Ovary (tissue), 9 donors: ENCODE measurements around the gene HOXB3. TPM values are rescaled to one million over a fixed set of nuclear protein-coding genes. Genes with fewer than 3 reads are reported as not detected.

Experiments used
- DNase-seq, 5 donors: peaks; one replicate each; pipeline ENCODE4 v3.0.0-alpha.2; 2019 to 2020
- H3K27ac ChIP-seq, 2 donors: fragments of 200-600 bp; one replicate each; pipeline versions ENCODE4 v1.5.1 to v1.8.0; 2019 to 2022
- H3K27me3 ChIP-seq: fragments of 200-600 bp; one replicate; pipeline ENCODE4 v1.8.0; 2022
- H3K36me3 ChIP-seq: fragments of 200-600 bp; sonication (generic); one replicate; pipeline ENCODE4 v1.5.1; 2019
- H3K4me1 ChIP-seq: one replicate; pipeline ENCODE4 v1.8.1; 2013; ENCODE audit warnings: mild to moderate bottlenecking, moderate library complexity; ENCODE audit not compliant: insufficient read depth
- H3K4me3 ChIP-seq: fragments of 200-600 bp; sonication (generic); one replicate; pipeline ENCODE4 v1.5.1; 2017
- H3K9me3 ChIP-seq, 2 donors: fragments of 200-600 bp in 1 of 2; sonication (generic) in 1 of 2; one replicate each; pipeline versions ENCODE4 v1.5.1 to v1.8.1; 2013 to 2019; ENCODE audit warnings: mild to moderate bottlenecking in 1 of 2, moderate library complexity in 1 of 2
- EP300 ChIP-seq: sonication (generic); formaldehyde crosslinking; IDR thresholded peaks from one replicate; pipeline ENCODE4 v1.6.1; 2017; ENCODE audit warnings: antibody characterized with exemption
- POLR2A ChIP-seq: fragments of 450-650 bp; IDR thresholded peaks from one replicate; pipeline ENCODE4 v1.6.1; 2017; ENCODE audit warnings: antibody characterized with exemption, mild to moderate bottlenecking, moderate library complexity
- WGBS, 3 donors: extraction: QIAGEN DNeasy Blood & Tissue Kit in 1 of 3; methylation state at CpG; one replicate each; pipeline versions ENCODE4 v1.1.5 to v1.1.7; 2013 to 2017; 5-methylcytosine and 5-hydroxymethylcytosine counted together
- intact Hi-C, 4 donors: fragments of 100-400 bp; cut with DNase I; formaldehyde crosslinking; loops; one replicate each; pipeline versions ENCODE4 v1.11.0 to v1.15.1; 2022 to 2023
- polyA plus RNA-seq, 2 donors: library from polyadenylated mRNA; stranded (reverse); fragments of 200-250 nt in 1 of 2; fragments of 350-450 nt in 1 of 2; fragmentation: Illumina TruSeq in 1 of 2; extraction: RNeasy Lipid Tissue Mini Kit (QIAGEN cat#74804) in 1 of 2; gene quantifications; one replicate each; pipeline ENCODE4 v1.2.3, GENCODE V29; 2013 to 2014
- total RNA-seq, 7 donors: library from RNA; depleted of rRNA in 2 of 7; stranded (reverse); fragments of >200 nt in 2 of 7; fragmentation: NEBNext Ultra II Directional in 3 of 7; extraction: Animal tissue kit (Norgen Biotek cat#: 25700) in 3 of 7; gene quantifications; one replicate each; pipeline versions ENCODE4 v1.1.0 to v1.2.4, GENCODE V29; 2016 to 2023
- TF ChIP-seq, protein P1 (sequence below), 3 donors: fragments of 450-650 bp in 2 of 3; fragments of 200-600 bp in 1 of 3; IDR thresholded peaks; one replicate each; pipeline versions ENCODE4 v1.5.1 to v1.8.0; 2016 to 2022; ENCODE audit warnings: antibody characterized with exemption in 3 of 3, mild to moderate bottlenecking in 1 of 3
- donor health status: DM: no; HTN: no; CAD: no; lungs with moderate emphysema.
- donor health status: DM: no; HTN: no; CAD: no.
- donor health status: Bipolar disorder and iron deficiency.
- donor health status: DM: yes; HTN: yes; CAD: no.
- donor health status: DM: no; HTN: no; CAD: no.
- donor health status: DM: yes; HTN: yes; CAD: no.

HOXB3 gene
- total and polyA plus RNA-seq, 9 donors = 0.43 to 10.7 (median 2.7) TPM

DNA sequence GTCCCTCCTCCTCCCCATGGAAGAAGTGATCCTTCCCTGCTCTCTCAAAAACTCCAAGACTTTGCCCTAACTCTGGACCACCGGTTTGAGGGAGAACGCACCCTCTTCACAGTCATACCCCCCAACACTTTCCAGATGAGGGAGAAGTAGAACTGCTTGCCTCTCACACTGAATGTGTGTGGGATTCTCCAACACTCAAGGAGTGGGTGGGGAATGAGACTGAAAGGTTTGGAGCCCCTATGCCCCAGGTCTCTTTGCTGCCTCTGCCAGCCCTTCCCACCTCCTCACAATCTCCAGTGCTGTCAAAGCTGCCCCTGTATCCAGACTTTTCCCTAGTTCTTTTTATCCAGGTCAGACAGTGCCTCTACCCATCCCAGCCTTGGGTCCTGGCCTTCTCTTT is 23.3 kb downstream of the HOXB3 start:
- H3K36me3 ChIP-seq = no peaks in the 10 kb centered on the region
- H3K4me3 ChIP-seq = no peak overlapping the region
- no peak overlapping the region for H3K27ac ChIP-seq
- no peaks in the 10 kb centered on the region for H3K27me3 ChIP-seq
- intact Hi-C loops = no loop called here
- WGBS, 3 donors = 46 to 60% (median 50%) methylated on average over 2 of the region's 2 CpGs
- DNase-seq = no peak
- no peak for TF ChIP-seq EP300
- TF ChIP-seq, protein P1, sequence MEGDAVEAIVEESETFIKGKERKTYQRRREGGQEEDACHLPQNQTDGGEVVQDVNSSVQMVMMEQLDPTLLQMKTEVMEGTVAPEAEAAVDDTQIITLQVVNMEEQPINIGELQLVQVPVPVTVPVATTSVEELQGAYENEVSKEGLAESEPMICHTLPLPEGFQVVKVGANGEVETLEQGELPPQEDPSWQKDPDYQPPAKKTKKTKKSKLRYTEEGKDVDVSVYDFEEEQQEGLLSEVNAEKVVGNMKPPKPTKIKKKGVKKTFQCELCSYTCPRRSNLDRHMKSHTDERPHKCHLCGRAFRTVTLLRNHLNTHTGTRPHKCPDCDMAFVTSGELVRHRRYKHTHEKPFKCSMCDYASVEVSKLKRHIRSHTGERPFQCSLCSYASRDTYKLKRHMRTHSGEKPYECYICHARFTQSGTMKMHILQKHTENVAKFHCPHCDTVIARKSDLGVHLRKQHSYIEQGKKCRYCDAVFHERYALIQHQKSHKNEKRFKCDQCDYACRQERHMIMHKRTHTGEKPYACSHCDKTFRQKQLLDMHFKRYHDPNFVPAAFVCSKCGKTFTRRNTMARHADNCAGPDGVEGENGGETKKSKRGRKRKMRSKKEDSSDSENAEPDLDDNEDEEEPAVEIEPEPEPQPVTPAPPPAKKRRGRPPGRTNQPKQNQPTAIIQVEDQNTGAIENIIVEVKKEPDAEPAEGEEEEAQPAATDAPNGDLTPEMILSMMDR (IDR thresholded peaks at IDR 0.05) = no peak
- no peak for TF ChIP-seq POLR2A
- H3K9me3 ChIP-seq = no peaks in the 10 kb centered on the region
- H3K4me1 ChIP-seq = no peaks in the 10 kb centered on the region

DNA sequence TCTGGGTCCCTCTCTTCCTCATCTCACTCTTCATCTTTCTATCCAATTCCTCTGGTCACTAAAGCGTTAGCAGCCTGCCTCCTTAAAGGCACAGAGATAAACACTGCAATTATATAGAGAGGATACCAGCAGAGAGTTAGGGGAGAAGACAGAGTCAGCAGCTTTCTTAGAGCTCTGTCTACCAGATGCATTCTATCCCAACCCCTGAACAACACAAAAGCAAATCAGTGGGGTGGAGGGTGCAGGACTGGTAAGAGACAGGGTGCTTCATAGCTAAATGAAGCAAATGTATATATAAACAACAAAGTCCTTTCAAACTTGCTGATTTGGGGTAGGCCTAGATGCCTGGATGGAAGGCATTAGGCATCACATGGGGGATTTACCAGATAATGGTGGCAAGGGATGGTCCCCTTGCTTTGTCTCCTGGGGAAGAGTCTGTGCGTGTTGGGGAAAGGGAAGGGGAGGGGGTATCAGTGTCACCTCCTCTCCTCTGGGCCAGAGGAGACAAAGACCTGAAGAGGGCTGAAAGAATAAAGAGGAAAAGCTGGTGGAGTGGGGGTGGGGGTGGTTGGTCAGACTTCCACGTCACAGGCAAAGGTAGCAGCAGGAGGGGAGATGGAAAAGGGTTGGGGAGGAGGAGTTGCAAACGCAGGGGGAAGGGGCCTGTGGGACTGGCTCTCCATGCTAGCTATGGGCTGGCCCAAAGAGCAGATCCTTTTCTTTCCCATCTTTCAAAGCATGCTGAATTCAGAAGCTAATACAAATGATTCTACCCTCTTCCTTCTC is 23.9 kb downstream of the HOXB3 start:
- TF ChIP-seq EP300 (no peak), POLR2A (no peak)
- TF ChIP-seq, protein P1 (IDR thresholded peaks at IDR 0.05) = no peak
- WGBS, 3 donors = 47 to 79% (median 60%) methylated on average over 4 of the region's 4 CpGs
- no peaks in the 10 kb centered on the region for H3K4me1 ChIP-seq
- no peaks in the 10 kb centered on the region for H3K27me3 ChIP-seq
- no peaks in the 10 kb centered on the region for H3K9me3 ChIP-seq
- intact Hi-C loops = no loop called here
- no peaks in the 10 kb centered on the region for H3K36me3 ChIP-seq
- DNase-seq = no peak
- no peak overlapping the region for H3K4me3 ChIP-seq
- H3K27ac ChIP-seq = no peak overlapping the region

DNA sequence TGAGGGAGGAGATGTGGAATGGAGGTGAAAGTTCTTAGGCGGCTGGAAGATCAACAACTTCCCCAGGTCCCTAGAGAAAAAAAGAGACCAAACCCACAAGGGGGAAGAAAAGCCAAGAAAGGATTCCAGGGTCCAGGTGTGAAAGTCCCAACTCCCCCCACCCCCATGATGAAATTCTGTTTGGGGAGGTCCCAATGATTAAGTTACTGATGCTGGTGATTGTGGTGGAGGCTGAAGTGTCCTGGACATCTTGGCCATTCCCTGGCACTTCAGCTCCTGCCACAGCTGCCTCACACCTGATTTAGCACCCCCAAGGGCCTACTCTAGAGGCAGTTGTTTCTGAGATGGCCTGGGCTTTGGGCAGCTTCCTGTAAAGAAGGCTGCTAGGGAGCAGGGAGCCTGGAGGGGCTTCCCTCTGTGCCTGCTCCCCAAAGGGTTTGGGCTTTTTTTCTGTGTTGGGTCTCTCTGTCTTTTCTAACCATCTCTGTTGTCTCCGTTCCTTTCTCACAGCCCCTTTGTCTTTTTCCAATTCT is 25.0 kb downstream of the HOXB3 start:
- no peaks in the 10 kb centered on the region for H3K36me3 ChIP-seq
- H3K9me3 ChIP-seq = no peaks in the 10 kb centered on the region
- TF ChIP-seq, protein P1 (IDR thresholded peaks at IDR 0.05) = no peak
- H3K4me3 ChIP-seq = no peak overlapping the region
- WGBS, 3 donors = 40 to 58% (median 57%) methylated on average over 2 of the region's 2 CpGs
- no peak overlapping the region for H3K27ac ChIP-seq
- no peaks in the 10 kb centered on the region for H3K4me1 ChIP-seq
- H3K27me3 ChIP-seq = no peaks in the 10 kb centered on the region
- intact Hi-C loops = no loop called here
- DNase-seq = no peak

DNA sequence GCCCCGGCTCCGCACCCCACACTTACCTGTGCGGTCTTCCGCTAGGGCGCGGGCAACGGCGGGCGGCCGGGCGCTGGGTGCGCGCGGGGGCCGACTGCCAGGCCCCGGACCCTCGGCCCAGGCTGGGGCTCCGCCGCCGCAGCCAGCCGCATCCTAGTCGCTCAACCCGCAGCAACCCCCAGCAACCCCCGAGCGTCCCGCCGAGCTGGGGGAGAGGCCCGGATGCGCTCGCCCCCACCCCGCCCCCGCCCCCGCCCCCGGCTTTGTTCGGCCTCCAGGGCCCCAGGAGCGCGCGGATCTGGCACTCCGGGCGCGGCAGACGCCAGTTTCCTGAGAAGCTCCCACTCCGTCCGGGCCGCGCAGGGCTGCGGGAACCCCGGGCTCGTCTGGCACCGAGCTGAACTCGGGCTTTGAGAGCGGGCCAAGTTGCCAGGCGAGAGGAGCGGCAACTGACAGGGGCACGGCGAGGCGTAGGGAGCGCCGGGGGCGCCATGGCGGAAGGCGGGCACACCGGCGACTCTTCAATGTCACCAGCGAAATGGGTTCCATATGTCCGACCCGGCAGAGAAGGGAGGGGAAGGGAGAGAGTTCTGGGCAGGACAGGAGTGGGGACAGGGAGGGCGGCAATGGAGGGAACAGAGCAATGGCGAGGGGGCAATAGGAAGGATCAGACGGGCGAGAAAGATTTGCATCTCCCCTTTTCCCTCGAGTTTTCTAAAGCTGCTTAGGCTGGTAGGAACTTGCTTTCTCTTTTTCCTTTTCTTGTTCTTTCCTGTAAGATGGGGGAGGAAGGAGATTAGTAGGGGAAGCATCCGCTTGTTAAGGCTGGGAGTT is 25.6 kb downstream of the HOXB3 start:
- Histone ChIP-seq H3K36me3 (no peaks in the 10 kb centered on the region), H3K4me3 (peak overlapping the region; percentile 32), H3K4me1 (no peaks in the 10 kb centered on the region), H3K27me3 (no peaks in the 10 kb centered on the region), H3K27ac (no peak overlapping the region), H3K9me3 (no peaks in the 10 kb centered on the region)
- WGBS, 3 donors = 4 to 8% (median 5%) methylated on average over 23 to 73 of the region's 73 CpGs
- TF ChIP-seq POLR2A = no peak
- TF ChIP-seq, protein P1 (IDR thresholded peaks at IDR 0.05) = no peak
- TF ChIP-seq EP300 = no peak
- no peak for DNase-seq
- intact Hi-C loops = no loop called here
